SU-DHL-6 (cell line): ENCODE measurements around the gene RAMP3.
"Not testable (repeated sequence)": the region's sequence is repeated elsewhere in the genome, so short reads cannot be mapped to it uniquely, and the experiment has no call there.

Experiments used
- H2AFZ ChIP-seq: fragments of 200-600 bp; sonication (generic); 2 replicates; pipeline ENCODE4 v1.6.1; 2014; ENCODE audit warnings: low read depth, mild to moderate bottlenecking, moderate library complexity, mixed read lengths, antibody characterized with exemption, low read length; ENCODE audit not compliant: severe bottlenecking
- H3F3A ChIP-seq: fragments of 200-600 bp; shearing (Covaris generic); 2 replicates; pipeline ENCODE4 v1.6.0; 2016; ENCODE audit warnings: antibody characterized with exemption, mild to moderate bottlenecking; ENCODE audit not compliant: insufficient read depth
- H3K27ac ChIP-seq: fragments of 200-600 bp; sonication (generic); 2 replicates; pipeline ENCODE4 v1.5.1; 2016; ENCODE audit warnings: low read depth, mild to moderate bottlenecking, low read length, moderate library complexity, mixed read lengths
- H3K27me3 ChIP-seq: fragments of 200-600 bp; sonication (generic), shearing (Covaris generic); 2 replicates; pipeline ENCODE4 v1.6.0; 2014; ENCODE audit warnings: mild to moderate bottlenecking, low read length
- H3K36me3 ChIP-seq: fragments of 200-600 bp; sonication (generic); 2 replicates; pipeline ENCODE4 v1.6.1; 2014; ENCODE audit warnings: mild to moderate bottlenecking, low read length, mixed read lengths
- H3K4me2 ChIP-seq: fragments of 300-600, 200-600 bp; shearing (Covaris generic), sonication (generic); 2 replicates; pipeline ENCODE4 v1.6.0; 2014; ENCODE audit warnings: low read length, low read depth, mild to moderate bottlenecking; ENCODE audit not compliant: poor library complexity, severe bottlenecking
- H3K4me3 ChIP-seq: fragments of 200-600 bp; sonication (generic); 2 replicates; pipeline ENCODE4 v1.5.1; 2014; ENCODE audit warnings: antibody characterized with exemption, low read length, mild to moderate bottlenecking, mixed read lengths; ENCODE audit not compliant: insufficient read depth, poor library complexity, severe bottlenecking
- H3K79me2 ChIP-seq: fragments of 200-600 bp; sonication (generic); 2 replicates; pipeline ENCODE4 v1.6.1; 2014; ENCODE audit warnings: mild to moderate bottlenecking, low read length, moderate library complexity; ENCODE audit not compliant: insufficient read depth
- H3K9ac ChIP-seq: fragments of 200-600 bp; sonication (generic); 2 replicates; pipeline ENCODE4 v1.7.0; 2014; ENCODE audit warnings: mild to moderate bottlenecking, low read length
- H3K9me2 ChIP-seq: fragments of 200-600 bp; sonication (generic); replicated peaks from 2 replicates; pipeline ENCODE4 v1.6.1; 2014; ENCODE audit warnings: low read length; ENCODE audit not compliant: insufficient read depth
- H3K9me3 ChIP-seq: fragments of 200-600 bp; sonication (generic); 2 replicates; pipeline ENCODE4 v1.6.1; 2014; ENCODE audit warnings: low read length, mixed read lengths; ENCODE audit not compliant: insufficient read depth
- H4K20me1 ChIP-seq: fragments of 200-600 bp; sonication (generic); 2 replicates; pipeline ENCODE4 v1.6.1; 2014; ENCODE audit warnings: low read depth, mild to moderate bottlenecking, antibody characterized with exemption, low read length, moderate library complexity, mixed read lengths
- EZH2phosphoT487 ChIP-seq: fragments of 200-600 bp; sonication (generic), shearing (Covaris generic); conservative IDR thresholded peaks from 2 replicates; pipeline ENCODE4 v1.6.1; 2018; ENCODE audit warnings: mild to moderate bottlenecking, antibody characterized with exemption, low read length, moderate library complexity, mixed read lengths
- TF ChIP-seq, protein P1 (sequence below): fragments of 200-600 bp; sonication (generic); IDR thresholded peaks from one replicate; pipeline ENCODE4 v1.5.1; 2017; ENCODE audit warnings: antibody characterized with exemption, mild to moderate bottlenecking, low read length, moderate library complexity; ENCODE audit not compliant: insufficient read depth, poor library complexity, severe bottlenecking

The RAMP3 gene

GRCh38 chr7:45163692-45164052 is 6.1 kb downstream of the RAMP3 start:
- H3K4me2 ChIP-seq: no peak overlapping the region
- no peak overlapping the region for H3K9ac ChIP-seq
- H3K9me2 ChIP-seq: no peaks in the 10 kb centered on the region
- no peaks in the 10 kb centered on the region for H4K20me1 ChIP-seq
- no peaks in the 10 kb centered on the region for H3K79me2 ChIP-seq
- no peak overlapping the region for H2AFZ ChIP-seq
- H3K27ac ChIP-seq: no peak overlapping the region
- H3K9me3 ChIP-seq: no peaks in the 10 kb centered on the region
- no peak overlapping the region for H3K4me3 ChIP-seq
- H3F3A ChIP-seq: no peaks in the 10 kb centered on the region
- no peaks in the 10 kb centered on the region for H3K36me3 ChIP-seq
- H3K27me3 ChIP-seq: no peaks in the 10 kb centered on the region
- no peak for TF ChIP-seq EZH2phosphoT487
- TF ChIP-seq, protein P1, sequence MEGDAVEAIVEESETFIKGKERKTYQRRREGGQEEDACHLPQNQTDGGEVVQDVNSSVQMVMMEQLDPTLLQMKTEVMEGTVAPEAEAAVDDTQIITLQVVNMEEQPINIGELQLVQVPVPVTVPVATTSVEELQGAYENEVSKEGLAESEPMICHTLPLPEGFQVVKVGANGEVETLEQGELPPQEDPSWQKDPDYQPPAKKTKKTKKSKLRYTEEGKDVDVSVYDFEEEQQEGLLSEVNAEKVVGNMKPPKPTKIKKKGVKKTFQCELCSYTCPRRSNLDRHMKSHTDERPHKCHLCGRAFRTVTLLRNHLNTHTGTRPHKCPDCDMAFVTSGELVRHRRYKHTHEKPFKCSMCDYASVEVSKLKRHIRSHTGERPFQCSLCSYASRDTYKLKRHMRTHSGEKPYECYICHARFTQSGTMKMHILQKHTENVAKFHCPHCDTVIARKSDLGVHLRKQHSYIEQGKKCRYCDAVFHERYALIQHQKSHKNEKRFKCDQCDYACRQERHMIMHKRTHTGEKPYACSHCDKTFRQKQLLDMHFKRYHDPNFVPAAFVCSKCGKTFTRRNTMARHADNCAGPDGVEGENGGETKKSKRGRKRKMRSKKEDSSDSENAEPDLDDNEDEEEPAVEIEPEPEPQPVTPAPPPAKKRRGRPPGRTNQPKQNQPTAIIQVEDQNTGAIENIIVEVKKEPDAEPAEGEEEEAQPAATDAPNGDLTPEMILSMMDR: no peak

- H3K9ac ChIP-seq, H3K4me3 ChIP-seq, H3K9me3 ChIP-seq, H4K20me1 ChIP-seq, H3K27me3 ChIP-seq, H3K9me2 ChIP-seq, H3K4me2 ChIP-seq, H3K36me3 ChIP-seq, H3K27ac ChIP-seq, H3K79me2 ChIP-seq, H2AFZ ChIP-seq, H3F3A ChIP-seq: not testable (repeated sequence)
These were observed 6.7 kb downstream of the RAMP3 start for GRCh38 chr7:45164271-45164670.

DNA sequence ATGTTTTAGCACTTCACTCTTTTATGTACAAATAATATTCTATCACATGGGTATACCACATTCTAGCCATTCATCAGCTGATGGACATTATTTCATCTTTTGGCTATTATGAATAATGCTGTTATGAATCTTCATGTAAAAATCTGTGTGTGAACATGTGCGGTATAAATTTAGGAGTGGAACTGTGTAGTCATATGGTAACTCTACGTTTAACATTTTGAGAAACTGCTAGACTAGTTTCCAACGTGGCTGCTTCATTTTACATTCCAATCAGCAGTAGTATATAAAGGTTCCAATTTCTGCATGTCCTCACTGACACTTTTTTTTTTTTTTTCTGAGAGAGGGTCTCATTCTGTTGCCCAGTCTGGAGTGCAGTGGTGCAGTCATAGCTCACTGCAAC is 8.3 kb downstream of the RAMP3 start:
- TF ChIP-seq, protein P1: no peak
- no peak for TF ChIP-seq EZH2phosphoT487
- no peaks in the 10 kb centered on the region for H3K36me3 ChIP-seq
- H3K27me3 ChIP-seq: no peaks in the 10 kb centered on the region
- H3K4me3 ChIP-seq: no peak overlapping the region
- H3K9me3 ChIP-seq: no peaks in the 10 kb centered on the region
- H3K9me2 ChIP-seq: no peaks in the 10 kb centered on the region
- no peak overlapping the region for H3K27ac ChIP-seq
- H3F3A ChIP-seq: no peaks in the 10 kb centered on the region
- no peak overlapping the region for H3K4me2 ChIP-seq
- no peak overlapping the region for H3K9ac ChIP-seq
- no peaks in the 10 kb centered on the region for H4K20me1 ChIP-seq
- H3K79me2 ChIP-seq: no peaks in the 10 kb centered on the region
- no peak overlapping the region for H2AFZ ChIP-seq

GRCh38 chr7:45171946-45172345 is 14.4 kb downstream of the RAMP3 start:
- no peaks in the 10 kb centered on the region for H3K36me3 ChIP-seq
- no peak overlapping the region for H3K4me3 ChIP-seq
- H3K9me2 ChIP-seq: no peaks in the 10 kb centered on the region
- no peaks in the 10 kb centered on the region for H3K79me2 ChIP-seq
- no peaks in the 10 kb centered on the region for H4K20me1 ChIP-seq
- no peak overlapping the region for H3K4me2 ChIP-seq
- H2AFZ ChIP-seq: no peak overlapping the region
- TF ChIP-seq, protein P1: no peak
- no peak for TF ChIP-seq EZH2phosphoT487
- no peak overlapping the region for H3K27ac ChIP-seq
- H3K27me3 ChIP-seq: no peaks in the 10 kb centered on the region
- no peaks in the 10 kb centered on the region for H3K9me3 ChIP-seq
- no peaks in the 10 kb centered on the region for H3F3A ChIP-seq
- H3K9ac ChIP-seq: no peak overlapping the region
